Head of caudate nucleus (tissue), 42 donors: Measurements from ENCODE around the gene MAP3K5.
"Not testable (repeated sequence)": the region's sequence is repeated elsewhere in the genome, so short reads cannot be mapped to it uniquely, and the experiment has no call there.

ENCODE experiments used
- DNase-seq, 42 donors: peaks; one replicate each; pipeline versions ENCODE4 v3.0.0 to v3.0.0-alpha.2; 2020 to 2021; ENCODE audit warnings: mixed read lengths in 7 of 42
- intact Hi-C: fragments of 100-400 bp; cut with DNase I; formaldehyde crosslinking; loops from one replicate; pipeline ENCODE4 v1.15.0; 2022

Gene MAP3K5

GRCh38 chr6:136795386-136795785 is 3.1 kb upstream of the MAP3K5 start:
- intact Hi-C loops = loop anchor here (10.0 kb wide), 2 partner anchors 211 to 501 kb away; no protein-coding TSS in a partner anchor
- DNase-seq = no peak

GRCh38 chr6:136793363-136793762 is 1.1 kb upstream of the MAP3K5 start:
- DNase-seq = no peak
- intact Hi-C loops = loop anchor here (2.0 to 10.0 kb wide), 3 partner anchors 149 to 499 kb away; no protein-coding TSS in a partner anchor

GRCh38 chr6:136792095-136792409 is 225 bp downstream of the MAP3K5 start:
- intact Hi-C loops = loop anchor here (1.0 to 10.0 kb wide), 4 partner anchors 72 to 497 kb away; no protein-coding TSS in a partner anchor

GRCh38 chr6:136791296-136792094 is 782 bp downstream of the MAP3K5 start:
- DNase-seq = peak in 41 of 42 donors; percentile 26 to 78 (median 57)
- intact Hi-C loops = loop anchor here (1.0 to 10.0 kb wide), 4 partner anchors 71 to 497 kb away; no protein-coding TSS in a partner anchor

More at GRCh38 chr6:136792095-136792409, 225 bp downstream of the MAP3K5 start:
- peak in 4 of 42 donors; percentile 17 to 64 (median 21) for DNase-seq

DNA sequence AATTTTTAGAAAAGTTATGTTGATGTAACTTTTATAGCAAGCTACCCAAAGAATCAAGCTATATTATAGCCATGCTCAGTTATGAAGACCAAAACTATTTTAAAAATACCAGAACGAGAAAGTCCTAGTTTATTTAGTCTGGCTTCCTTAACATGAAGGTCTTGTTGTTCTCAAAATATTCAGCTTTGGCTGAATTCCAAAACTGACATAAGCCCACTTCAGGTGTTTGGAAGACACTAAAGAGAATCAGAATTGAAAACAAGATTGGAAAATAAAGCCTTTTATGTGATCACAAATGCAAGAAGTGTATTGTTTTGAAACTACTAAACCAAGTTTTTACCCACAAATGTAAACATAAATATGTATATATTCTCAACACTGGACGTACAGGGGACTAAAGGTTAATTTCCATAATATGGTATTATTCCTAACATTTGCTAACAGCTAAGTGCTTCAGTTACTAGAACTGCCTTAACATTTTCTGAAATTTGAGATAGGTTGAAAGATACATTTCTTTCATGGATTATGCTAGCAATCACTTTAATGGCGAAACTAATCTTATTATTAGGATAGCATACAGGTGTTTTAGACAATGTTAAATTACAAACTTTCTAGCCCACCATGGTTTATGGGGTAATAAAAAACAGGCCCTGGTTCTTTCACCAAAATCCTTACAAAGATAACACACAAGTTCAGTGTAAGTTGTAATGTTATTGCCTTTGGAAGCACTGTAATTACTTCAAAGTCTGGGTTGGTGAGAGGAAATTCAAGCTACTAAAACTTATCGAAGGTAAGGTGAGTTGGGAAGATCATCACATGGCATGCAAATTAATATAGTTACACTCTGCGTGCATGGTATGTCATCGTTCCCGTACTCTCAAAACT is 1.6 kb downstream of the MAP3K5 start:
- no peak for DNase-seq

DNA sequence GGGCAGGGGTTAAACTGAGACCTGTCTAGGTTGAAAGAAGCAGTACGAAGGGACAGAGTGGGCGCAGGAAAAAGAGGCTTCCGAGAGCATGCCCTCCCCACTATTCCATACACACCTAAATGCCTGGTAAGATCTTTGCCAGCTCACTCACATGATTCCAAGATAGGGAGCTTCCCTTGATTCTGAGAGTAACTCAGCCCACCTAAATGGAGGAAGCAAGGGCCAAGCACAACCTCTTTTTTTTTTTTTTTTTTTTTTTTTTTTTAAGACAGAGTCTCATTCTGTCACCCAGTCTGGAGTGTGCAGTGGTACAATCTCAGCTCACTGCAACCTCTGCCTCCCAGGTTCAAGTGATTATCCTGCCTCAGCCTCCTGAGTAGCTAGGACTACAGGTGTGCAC is 2.8 kb downstream of the MAP3K5 start:
- intact Hi-C loops = loop anchor here (5.0 kb wide), 1 partner anchor 42 kb away; no protein-coding TSS in a partner anchor

More for the DNA sequence above, 1.6 kb downstream of the MAP3K5 start:
- intact Hi-C loops = loop anchor here (10.0 kb wide), 2 partner anchors 206 to 496 kb away; no protein-coding TSS in a partner anchor

GRCh38 chr6:136788069-136788902 is 4.0 kb downstream of the MAP3K5 start:
- intact Hi-C loops = loop anchor here (5.0 kb wide), 1 partner anchor 41 kb away; no protein-coding TSS in a partner anchor
- DNase-seq = no peak

More for the DNA sequence above, 2.8 kb downstream of the MAP3K5 start:
- not testable (repeated sequence) for DNase-seq

GRCh38 chr6:136787726-136788068 is 4.6 kb downstream of the MAP3K5 start:
- intact Hi-C loops = loop anchor here (5.0 kb wide), 1 partner anchor 40 kb away; no protein-coding TSS in a partner anchor
- DNase-seq = no peak

GRCh38 chr6:136786658-136787057 is 5.6 kb downstream of the MAP3K5 start:
- DNase-seq = peak in 2 of 42 donors; percentile 32 to 50
- intact Hi-C loops = loop anchor here (5.0 kb wide), 1 partner anchor 39 kb away; no protein-coding TSS in a partner anchor

GRCh38 chr6:136784910-136785746 is 7.1 kb downstream of the MAP3K5 start:
- DNase-seq = peak in 33 of 42 donors; percentile 24 to 76 (median 45)
- intact Hi-C loops = loop anchor here (5.0 kb wide), 1 partner anchor 38 kb away; no protein-coding TSS in a partner anchor

- no peak for DNase-seq
- intact Hi-C loops = no loop called here
Measured at GRCh38 chr6:136784271-136784664, 8.0 kb downstream of the MAP3K5 start.

DNA sequence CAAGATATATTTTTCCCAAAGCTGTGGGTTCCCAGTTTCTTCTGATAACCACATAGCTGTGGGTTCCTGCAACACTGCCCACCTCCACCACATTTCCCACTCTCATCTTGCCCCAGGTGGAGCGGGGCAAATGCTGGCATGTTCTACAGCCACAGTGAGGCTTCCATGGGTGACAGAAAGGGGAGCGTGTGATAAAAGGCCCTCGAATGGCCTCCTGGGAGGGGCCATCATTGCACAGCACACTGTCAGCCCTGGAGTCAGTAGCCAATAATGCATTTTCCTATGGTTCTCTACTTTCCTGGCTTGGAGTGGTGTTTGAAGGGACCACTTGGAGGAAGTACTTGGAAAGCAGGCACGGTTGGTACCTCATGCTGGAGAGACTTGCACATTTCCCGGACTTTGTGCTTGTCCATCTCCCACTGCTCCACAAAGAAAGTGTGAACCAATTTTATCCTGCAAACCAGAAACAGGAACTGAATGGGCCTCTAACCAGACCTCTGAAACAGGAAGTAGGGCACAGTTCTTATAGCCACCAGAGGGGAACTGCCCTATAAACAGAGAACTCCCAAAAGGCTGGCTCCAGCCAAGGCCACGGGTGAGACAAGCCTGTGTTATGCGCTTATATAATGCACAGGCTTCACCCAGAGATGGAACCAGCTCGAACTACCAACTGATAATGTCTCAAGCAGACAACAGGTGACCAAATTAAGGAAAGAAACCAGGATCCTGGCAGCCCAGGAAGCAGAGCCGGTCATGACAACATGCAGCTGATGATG is 8.6 kb downstream of the MAP3K5 start:
- intact Hi-C loops = no loop called here
- DNase-seq = peak in 18 of 42 donors; percentile 12 to 58 (median 38)

DNA sequence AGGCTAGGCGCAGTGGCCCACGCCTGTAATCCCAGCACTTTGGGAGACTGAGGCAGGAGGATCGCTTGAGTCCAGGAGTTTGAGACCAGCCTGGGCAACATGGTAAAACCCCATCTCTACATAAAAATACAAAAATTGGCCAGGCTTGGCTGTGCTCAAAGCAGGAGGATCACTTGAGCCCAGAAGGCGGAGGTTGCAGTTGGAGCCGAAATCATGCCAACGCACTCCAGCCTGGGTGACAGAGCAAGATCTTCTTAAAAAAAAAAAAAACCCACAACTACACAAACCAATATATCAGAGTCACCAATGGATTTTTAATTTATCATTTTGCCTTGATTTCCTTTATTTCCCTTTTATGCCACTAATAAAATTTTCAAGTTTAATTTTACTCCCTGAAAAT is 9.3 kb downstream of the MAP3K5 start:
- no peak for DNase-seq
- intact Hi-C loops = no loop called here

DNA sequence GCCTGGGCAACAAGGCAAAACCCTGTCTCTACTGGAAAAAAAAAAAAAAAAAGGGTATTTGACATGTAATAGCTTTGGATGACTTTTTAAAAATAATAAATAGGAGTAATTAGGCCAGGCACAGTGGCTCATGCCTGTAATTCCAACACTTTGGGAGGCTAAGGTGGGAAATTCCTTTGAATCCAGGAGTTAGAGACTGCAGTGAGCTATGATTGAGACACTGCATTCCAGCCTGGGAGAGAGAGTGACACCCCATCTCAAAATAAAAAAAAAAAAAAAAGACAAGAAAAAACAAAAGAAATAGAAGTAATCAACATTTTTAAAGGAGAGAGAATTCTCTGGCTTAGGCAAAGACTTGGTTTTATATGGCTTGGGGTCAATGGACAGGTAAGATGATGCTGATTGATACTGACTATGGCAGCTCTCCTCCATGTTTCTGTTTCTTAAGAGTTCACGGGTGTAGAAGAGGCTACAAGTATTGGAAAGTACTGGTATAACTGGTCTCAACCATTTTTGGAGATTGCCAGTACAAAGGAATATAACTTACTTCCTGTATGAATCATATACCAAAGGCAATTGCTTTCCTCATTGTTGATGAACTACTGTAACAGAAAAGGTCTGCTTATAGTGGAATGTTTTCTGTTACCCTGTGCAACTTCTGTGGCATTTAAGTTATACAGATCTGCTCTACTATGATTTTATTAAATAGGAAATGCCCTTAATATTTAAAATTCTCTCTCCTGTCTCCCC is 10.1 kb downstream of the MAP3K5 start:
- intact Hi-C loops = no loop called here

GRCh38 chr6:136780972-136781371 is 11.3 kb downstream of the MAP3K5 start:
- DNase-seq = no peak
- intact Hi-C loops = no loop called here

More for the DNA sequence above, 10.1 kb downstream of the MAP3K5 start:
- DNase-seq = no peak

GRCh38 chr6:136779682-136780081 is 12.6 kb downstream of the MAP3K5 start:
- DNase-seq = no peak
- intact Hi-C loops = no loop called here
